Parathyroid adenoma (tissue), 2 donors: Measurements from ENCODE around the gene SMS.
A peak's percentile ranks its signal among the peaks of the same experiment; 100 is the strongest.

ENCODE experiments used
- H2AFZ ChIP-seq: fragments of 300-600 bp; sonication (generic); one replicate; pipeline ENCODE4 v1.7.0; 2017; ENCODE audit warnings: antibody characterized with exemption, mild to moderate bottlenecking
- H3K27ac ChIP-seq: fragments of 300-600 bp; sonication (generic); one replicate; pipeline ENCODE4 v1.7.0; 2017
- H3K27me3 ChIP-seq: fragments of 300-600 bp; sonication (generic); one replicate; pipeline ENCODE4 v1.7.0; 2017; ENCODE audit warnings: low read length; ENCODE audit not compliant: control insufficient read depth, insufficient read depth
- H3K36me3 ChIP-seq: fragments of 300-600 bp; sonication (generic); one replicate; pipeline ENCODE4 v1.7.0; 2017; ENCODE audit warnings: low read length; ENCODE audit not compliant: control insufficient read depth, insufficient read depth
- H3K4me1 ChIP-seq: fragments of 300-600 bp; sonication (generic); one replicate; pipeline ENCODE4 v1.7.0; 2017; ENCODE audit warnings: control low read depth
- H3K4me2 ChIP-seq: fragments of 300-600 bp; sonication (generic); one replicate; pipeline ENCODE4 v1.7.0; 2017; ENCODE audit warnings: low read length
- H3K4me3 ChIP-seq: fragments of 300-600 bp; sonication (generic); one replicate; pipeline ENCODE4 v1.7.0; 2017; ENCODE audit warnings: low read depth, low read length
- H3K79me2 ChIP-seq: fragments of 300-600 bp; sonication (generic); one replicate; pipeline ENCODE4 v1.7.0; 2017; ENCODE audit warnings: control low read depth
- H3K9ac ChIP-seq: fragments of 300-600 bp; sonication (generic); one replicate; pipeline ENCODE4 v1.7.0; 2017; ENCODE audit warnings: mild to moderate bottlenecking
- H3K9me3 ChIP-seq: fragments of 300-600 bp; sonication (generic); one replicate; pipeline ENCODE4 v1.7.0; 2017; ENCODE audit warnings: low read length; ENCODE audit not compliant: control insufficient read depth
- TF ChIP-seq, protein P1 (sequence below): fragments of 300-600 bp; sonication (generic); IDR thresholded peaks from one replicate; pipeline ENCODE4 v1.7.0; 2017; ENCODE audit warnings: antibody characterized with exemption, mild to moderate bottlenecking
- donor health status: primary hyperparathyroidism.

The SMS gene

DNA sequence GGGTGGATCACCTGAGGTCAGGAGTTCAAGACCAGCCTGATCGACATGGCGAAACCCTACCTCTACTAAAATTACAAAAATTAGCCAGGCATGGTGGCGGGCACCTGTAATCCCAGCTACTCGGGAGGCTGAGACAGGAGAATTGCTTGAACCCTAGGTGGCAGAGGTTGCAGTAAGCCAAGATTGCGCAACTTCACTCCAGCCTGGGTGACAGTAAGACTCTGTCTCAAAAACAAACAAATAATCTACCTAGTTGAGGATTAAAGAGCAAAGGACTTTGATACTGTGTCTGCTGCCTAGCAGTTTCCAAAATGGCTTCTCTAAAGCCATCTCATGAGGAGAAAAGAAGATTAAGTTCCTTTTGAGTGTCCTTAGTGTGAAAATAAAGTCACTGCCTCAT, 37.8 kb downstream of the SMS start:
- H3K9ac ChIP-seq = no peak overlapping the region
- H3K9me3 ChIP-seq = no peaks in the 10 kb centered on the region
- no peak overlapping the region for H3K4me3 ChIP-seq
- TF ChIP-seq, protein P1, sequence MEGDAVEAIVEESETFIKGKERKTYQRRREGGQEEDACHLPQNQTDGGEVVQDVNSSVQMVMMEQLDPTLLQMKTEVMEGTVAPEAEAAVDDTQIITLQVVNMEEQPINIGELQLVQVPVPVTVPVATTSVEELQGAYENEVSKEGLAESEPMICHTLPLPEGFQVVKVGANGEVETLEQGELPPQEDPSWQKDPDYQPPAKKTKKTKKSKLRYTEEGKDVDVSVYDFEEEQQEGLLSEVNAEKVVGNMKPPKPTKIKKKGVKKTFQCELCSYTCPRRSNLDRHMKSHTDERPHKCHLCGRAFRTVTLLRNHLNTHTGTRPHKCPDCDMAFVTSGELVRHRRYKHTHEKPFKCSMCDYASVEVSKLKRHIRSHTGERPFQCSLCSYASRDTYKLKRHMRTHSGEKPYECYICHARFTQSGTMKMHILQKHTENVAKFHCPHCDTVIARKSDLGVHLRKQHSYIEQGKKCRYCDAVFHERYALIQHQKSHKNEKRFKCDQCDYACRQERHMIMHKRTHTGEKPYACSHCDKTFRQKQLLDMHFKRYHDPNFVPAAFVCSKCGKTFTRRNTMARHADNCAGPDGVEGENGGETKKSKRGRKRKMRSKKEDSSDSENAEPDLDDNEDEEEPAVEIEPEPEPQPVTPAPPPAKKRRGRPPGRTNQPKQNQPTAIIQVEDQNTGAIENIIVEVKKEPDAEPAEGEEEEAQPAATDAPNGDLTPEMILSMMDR = no peak
- H3K27me3 ChIP-seq = no peaks in the 10 kb centered on the region
- no peak overlapping the region for H2AFZ ChIP-seq
- H3K79me2 ChIP-seq = no peaks in the 10 kb centered on the region
- H3K4me1 ChIP-seq = no peaks in the 10 kb centered on the region
- H3K27ac ChIP-seq = no peak overlapping the region
- H3K4me2 ChIP-seq = no peak overlapping the region
- H3K36me3 ChIP-seq = no peaks in the 10 kb centered on the region

DNA sequence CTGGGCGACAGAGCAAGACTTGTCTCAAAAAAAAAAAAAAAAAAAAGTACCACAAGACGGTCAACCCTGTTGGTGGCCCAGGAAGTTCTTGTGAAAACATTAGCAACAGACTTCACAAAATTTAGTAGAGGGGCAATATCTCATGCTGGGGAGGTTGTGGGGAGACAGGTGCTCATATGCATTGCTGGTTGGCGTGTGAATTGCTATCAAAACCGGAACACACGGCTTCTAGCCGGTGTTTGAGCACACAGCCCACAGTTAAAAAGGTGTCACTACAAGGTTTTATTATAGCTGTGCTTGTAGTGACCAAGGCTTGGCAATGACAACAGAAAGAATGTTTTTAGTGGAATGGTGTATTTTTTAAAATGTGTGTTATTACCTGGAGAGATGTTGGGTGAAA, 41.8 kb downstream of the SMS start:
- Histone ChIP-seq H3K36me3 (no peaks in the 10 kb centered on the region), H2AFZ (no peak overlapping the region), H3K79me2 (no peaks in the 10 kb centered on the region), H3K9me3 (no peaks in the 10 kb centered on the region), H3K27me3 (no peaks in the 10 kb centered on the region), H3K27ac (no peak overlapping the region), H3K4me1 (no peaks in the 10 kb centered on the region), H3K4me3 (no peak overlapping the region), H3K4me2 (no peak overlapping the region), H3K9ac (no peak overlapping the region)
- TF ChIP-seq, protein P1 = no peak

DNA sequence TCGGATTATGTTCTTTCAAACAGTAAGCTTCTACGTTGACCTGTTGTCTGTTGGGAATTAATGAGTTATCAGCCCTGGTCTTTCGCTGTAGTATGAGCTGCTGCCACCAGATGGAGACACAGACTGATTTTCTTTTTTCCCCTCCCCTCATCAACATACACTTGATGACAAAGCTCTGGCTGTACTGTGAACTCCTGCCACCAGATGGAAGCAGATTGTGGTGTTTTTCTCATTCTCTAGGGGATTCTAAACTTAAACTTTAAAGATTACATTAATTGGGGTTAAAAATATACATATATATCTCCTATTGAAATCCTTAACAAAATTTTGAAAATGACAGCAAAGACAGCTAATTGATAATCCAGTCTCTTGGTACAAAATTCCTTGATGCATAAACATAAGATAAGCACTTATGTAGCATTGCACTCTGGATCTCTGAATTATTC, 44.8 kb downstream of the SMS start:
- H3K27me3 ChIP-seq = no peaks in the 10 kb centered on the region
- H3K4me3 ChIP-seq = no peak overlapping the region
- H3K4me1 ChIP-seq = no peaks in the 10 kb centered on the region
- H3K4me2 ChIP-seq = no peak overlapping the region
- no peak overlapping the region for H2AFZ ChIP-seq
- H3K36me3 ChIP-seq = no peaks in the 10 kb centered on the region
- TF ChIP-seq, protein P1 = peak; percentile 77
- H3K9me3 ChIP-seq = no peaks in the 10 kb centered on the region
- H3K27ac ChIP-seq = no peak overlapping the region
- H3K79me2 ChIP-seq = no peaks in the 10 kb centered on the region
- no peak overlapping the region for H3K9ac ChIP-seq

DNA sequence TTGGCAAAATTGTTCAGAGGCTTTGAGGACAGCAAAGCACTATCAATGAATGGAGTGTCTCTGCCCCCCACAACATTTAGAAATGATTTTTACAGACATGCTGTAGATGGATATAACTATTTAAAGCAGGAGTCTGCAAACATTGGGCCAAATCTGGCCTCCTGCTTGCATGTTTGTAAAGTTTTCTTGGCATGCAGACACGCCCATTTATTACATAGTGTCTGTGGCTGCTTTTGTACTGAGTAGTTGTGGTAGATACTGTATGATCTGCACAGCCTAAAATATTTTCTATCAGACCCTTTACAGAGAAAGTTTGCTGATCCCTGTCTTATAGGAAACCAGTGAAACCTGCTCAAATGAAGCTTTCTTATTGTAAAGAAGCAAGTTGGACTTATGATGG, 46.1 kb downstream of the SMS start:
- no peaks in the 10 kb centered on the region for H3K4me1 ChIP-seq
- no peak overlapping the region for H3K27ac ChIP-seq
- no peak overlapping the region for H2AFZ ChIP-seq
- H3K27me3 ChIP-seq = no peaks in the 10 kb centered on the region
- no peaks in the 10 kb centered on the region for H3K79me2 ChIP-seq
- no peaks in the 10 kb centered on the region for H3K36me3 ChIP-seq
- no peak overlapping the region for H3K9ac ChIP-seq
- no peaks in the 10 kb centered on the region for H3K9me3 ChIP-seq
- H3K4me3 ChIP-seq = no peak overlapping the region
- no peak overlapping the region for H3K4me2 ChIP-seq
- TF ChIP-seq, protein P1 = no peak

DNA sequence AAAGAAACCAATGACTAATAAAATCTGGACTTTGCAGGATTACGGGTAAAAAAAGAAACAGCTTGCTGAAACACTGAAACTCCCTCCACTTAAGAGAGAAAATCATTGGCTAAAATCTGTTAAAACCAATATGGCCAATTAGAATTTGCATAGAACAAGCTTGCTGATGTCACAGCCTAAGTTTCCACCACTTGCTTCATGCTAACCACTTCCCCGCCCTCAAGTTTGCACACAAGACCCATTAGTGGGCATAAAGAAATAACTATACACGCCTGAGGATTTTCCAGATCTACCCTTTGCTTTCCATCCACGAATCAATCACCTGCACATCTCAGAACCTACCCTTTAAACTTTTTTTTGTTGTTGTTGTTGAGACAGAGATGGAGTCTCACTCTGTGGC, 48.9 kb downstream of the SMS start:
- Histone ChIP-seq H3K36me3 (no peaks in the 10 kb centered on the region), H3K4me2 (no peak overlapping the region)

More for the DNA sequence above, 48.9 kb downstream of the SMS start:
- no peak overlapping the region for H2AFZ ChIP-seq
- TF ChIP-seq, protein P1 = no peak
- H3K4me1 ChIP-seq = no peaks in the 10 kb centered on the region
- H3K9ac ChIP-seq = no peak overlapping the region
- no peak overlapping the region for H3K27ac ChIP-seq
- H3K4me3 ChIP-seq = no peak overlapping the region
- no peaks in the 10 kb centered on the region for H3K27me3 ChIP-seq
- H3K9me3 ChIP-seq = no peaks in the 10 kb centered on the region
- H3K79me2 ChIP-seq = no peaks in the 10 kb centered on the region
